Adrenal gland (tissue), 12 donors: ENCODE measurements around the gene PEX1. TPM values are rescaled to one million over a fixed set of nuclear protein-coding genes. Genes with fewer than 3 reads are reported as not detected.

ENCODE experiments used
- DNase-seq, 7 donors: peaks; one replicate each; pipeline ENCODE4 v3.0.0-alpha.2; 2019 to 2020
- H3K27ac ChIP-seq, 5 donors: fragments of 200-600 bp; sonication (generic) in 4 of 5; 1 replicate in 3 of 5; 2 replicates in 2 of 5; pipeline versions ENCODE4 v1.5.1 to v1.8.0; 2016 to 2020; ENCODE audit warnings: mild to moderate bottlenecking in 1 of 5
- H3K27me3 ChIP-seq: fragments of 200-600 bp; 2 replicates; pipeline ENCODE4 v1.8.0; 2021
- H3K36me3 ChIP-seq, 2 donors: fragments of 200-600 bp; replicated peaks in 1 of 2; 1 replicate in 1 of 2; 2 replicates in 1 of 2; pipeline versions ENCODE4 v1.5.1 to v1.8.0; 2018 to 2022
- H3K4me1 ChIP-seq, 2 donors: fragments of 200-600 bp; replicated peaks in 1 of 2; 1 replicate in 1 of 2; 2 replicates in 1 of 2; pipeline versions ENCODE4 v1.5.1 to v1.8.0; 2018 to 2021
- H3K4me3 ChIP-seq, 4 donors: fragments of 200-600 bp; sonication (generic) in 3 of 4; one replicate each; pipeline ENCODE4 v1.5.1; 2016 to 2018
- H3K9me3 ChIP-seq, 3 donors: fragments of 200-600 bp; sonication (generic) in 1 of 3; replicated peaks in 1 of 3; 1 replicate in 2 of 3; 2 replicates in 1 of 3; pipeline versions ENCODE4 v1.5.1 to v1.8.0; 2016 to 2021
- POLR2A ChIP-seq, 2 donors: fragments of 450-650 bp; IDR thresholded peaks; one replicate each; pipeline ENCODE4 v1.6.1; 2017; ENCODE audit warnings: antibody characterized with exemption in 2 of 2, mild to moderate bottlenecking in 2 of 2, moderate library complexity in 1 of 2
- WGBS, 4 donors: extraction: QIAGEN DNeasy Blood & Tissue Kit in 2 of 4; methylation state at CpG; one replicate each; pipeline versions ENCODE4 v1.1.5 to v1.1.7; 2013 to 2017; 5-methylcytosine and 5-hydroxymethylcytosine counted together
- intact Hi-C, 2 donors: fragments of 100-400 bp; cut with DNase I; formaldehyde crosslinking; loops; one replicate each; pipeline versions ENCODE4 v1.14.1 to v1.15.0; 2022 to 2023
- polyA plus RNA-seq, 3 donors: library from polyadenylated mRNA; stranded (reverse); fragments of 200-250 nt in 2 of 3; fragments of 350-450 nt in 1 of 3; fragmentation: Illumina TruSeq in 1 of 3; extraction: RNeasy Lipid Tissue Mini Kit (QIAGEN cat#74804) in 1 of 3; gene quantifications; one replicate each; pipeline ENCODE4 v1.2.3, GENCODE V29; 2013 to 2014
- total RNA-seq, 9 donors: library from RNA; depleted of rRNA in 4 of 9; stranded (reverse); fragments of >200 nt in 4 of 9; fragments of 120-200 nt in 1 of 9; fragmentation: NEBNext Ultra II Directional in 1 of 9; extraction: Animal tissue kit (Norgen Biotek cat#: 25700) in 1 of 9; gene quantifications; one replicate each; pipeline versions ENCODE4 v1.1.0 to v1.2.4, GENCODE V29; 2013 to 2023
- TF ChIP-seq, protein P1 (sequence below), 6 experiments: fragments of 450-650 bp in 4 of 6; fragments of 200-600 bp in 2 of 6; sonication (generic) in 1 of 6; IDR thresholded peaks; 1 replicate in 5 of 6; 2 replicates in 1 of 6; pipeline versions ENCODE4 v1.5.1 to v1.8.0; 2016 to 2021; ENCODE audit warnings: antibody characterized with exemption in 6 of 6, mild to moderate bottlenecking in 2 of 6, moderate library complexity in 1 of 6
- donor health status: healthy with polysubstance abuse.
- donor health status: Bipolar disorder and iron deficiency.
- donor health status: DM: yes; HTN: yes; CAD: no.
- donor health status: DM: no; HTN: no; CAD: no.
- donor health status: DM: no; HTN: no; CAD: no.
- donor health status: DM: yes; HTN: yes; CAD: no.

The PEX1 gene
- total and polyA plus RNA-seq, 12 donors: 7.4 to 33.2 (median 16.4) TPM

GRCh38 chr7:92460510-92460909 is 67.8 kb downstream of the PEX1 start:
- H3K27ac ChIP-seq: no peak overlapping the region
- H3K4me3 ChIP-seq: no peak overlapping the region
- peaks cover 0 to 23% of the 10 kb centered on the region in 2 donors for H3K36me3 ChIP-seq
- no peaks in the 10 kb centered on the region for H3K9me3 ChIP-seq
- intact Hi-C loops: no loop called here
- WGBS, 4 donors: 83 to 92% (median 89%) methylated on average over 4 of the region's 4 CpGs
- no peak for DNase-seq
- no peaks in the 10 kb centered on the region for H3K27me3 ChIP-seq
- H3K4me1 ChIP-seq: no peaks in the 10 kb centered on the region
- TF ChIP-seq, protein P1, sequence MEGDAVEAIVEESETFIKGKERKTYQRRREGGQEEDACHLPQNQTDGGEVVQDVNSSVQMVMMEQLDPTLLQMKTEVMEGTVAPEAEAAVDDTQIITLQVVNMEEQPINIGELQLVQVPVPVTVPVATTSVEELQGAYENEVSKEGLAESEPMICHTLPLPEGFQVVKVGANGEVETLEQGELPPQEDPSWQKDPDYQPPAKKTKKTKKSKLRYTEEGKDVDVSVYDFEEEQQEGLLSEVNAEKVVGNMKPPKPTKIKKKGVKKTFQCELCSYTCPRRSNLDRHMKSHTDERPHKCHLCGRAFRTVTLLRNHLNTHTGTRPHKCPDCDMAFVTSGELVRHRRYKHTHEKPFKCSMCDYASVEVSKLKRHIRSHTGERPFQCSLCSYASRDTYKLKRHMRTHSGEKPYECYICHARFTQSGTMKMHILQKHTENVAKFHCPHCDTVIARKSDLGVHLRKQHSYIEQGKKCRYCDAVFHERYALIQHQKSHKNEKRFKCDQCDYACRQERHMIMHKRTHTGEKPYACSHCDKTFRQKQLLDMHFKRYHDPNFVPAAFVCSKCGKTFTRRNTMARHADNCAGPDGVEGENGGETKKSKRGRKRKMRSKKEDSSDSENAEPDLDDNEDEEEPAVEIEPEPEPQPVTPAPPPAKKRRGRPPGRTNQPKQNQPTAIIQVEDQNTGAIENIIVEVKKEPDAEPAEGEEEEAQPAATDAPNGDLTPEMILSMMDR (IDR thresholded peaks at IDR 0.05): no peak
- TF ChIP-seq POLR2A (IDR thresholded peaks at IDR 0.05): no peak

DNA sequence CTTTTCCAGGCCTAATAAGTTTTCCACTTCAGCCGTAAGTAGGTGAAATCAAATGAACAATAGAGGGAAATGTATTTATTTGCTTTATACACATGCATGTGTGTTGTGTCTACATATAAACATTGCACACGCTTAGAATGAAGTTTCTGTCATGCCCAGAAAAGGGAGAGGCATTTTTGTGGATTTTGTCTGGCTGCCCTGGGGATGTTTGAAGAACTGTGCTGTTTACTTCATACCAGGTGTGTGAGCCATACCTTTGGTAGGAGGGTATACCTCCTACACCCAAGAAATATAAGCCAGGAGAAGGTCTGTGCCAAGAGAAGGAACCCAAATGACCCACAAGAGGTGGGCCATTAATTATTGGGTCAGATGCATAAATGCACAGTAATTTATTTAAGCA is 68.2 kb downstream of the PEX1 start:
- intact Hi-C loops: no loop called here
- WGBS, 4 donors: 82 to 92% (median 89%) methylated on average over 2 of the region's 2 CpGs
- Histone ChIP-seq H3K4me1 (no peaks in the 10 kb centered on the region), H3K36me3 (peaks cover 0 to 27% of the 10 kb centered on the region in 2 donors), H3K4me3 (no peak overlapping the region), H3K27me3 (no peaks in the 10 kb centered on the region), H3K27ac (no peak overlapping the region), H3K9me3 (no peaks in the 10 kb centered on the region)
- no peak for DNase-seq
- TF ChIP-seq, protein P1 (IDR thresholded peaks at IDR 0.05): no peak
- no peak for TF ChIP-seq POLR2A (IDR thresholded peaks at IDR 0.05)

- Histone ChIP-seq H3K9me3 (no peaks in the 10 kb centered on the region), H3K4me3 (no peak overlapping the region), H3K36me3 (peaks cover 0 to 65% of the 10 kb centered on the region in 2 donors), H3K27me3 (no peaks in the 10 kb centered on the region), H3K4me1 (no peaks in the 10 kb centered on the region), H3K27ac (no peak overlapping the region)
- 86 to 100% (median 90%) methylated on average over 2 of the region's 2 CpGs for WGBS, 4 donors
- intact Hi-C loops: no loop called here
- TF ChIP-seq, protein P1 (IDR thresholded peaks at IDR 0.05): no peak
- TF ChIP-seq POLR2A (IDR thresholded peaks at IDR 0.05): no peak
- DNase-seq: no peak
These were observed 72.1 kb downstream of the PEX1 start for GRCh38 chr7:92456236-92456635.

GRCh38 chr7:92451645-92452044 is 76.7 kb downstream of the PEX1 start:
- Histone ChIP-seq H3K9me3 (no peaks in the 10 kb centered on the region), H3K36me3 (peaks cover 0 to 72% of the 10 kb centered on the region in 2 donors), H3K27ac (no peak overlapping the region), H3K4me3 (no peak overlapping the region), H3K27me3 (no peaks in the 10 kb centered on the region), H3K4me1 (peaks cover 0 to 11% of the 10 kb centered on the region in 2 donors)
- WGBS, 4 donors: 93 to 98% (median 96%) methylated on average over 2 of the region's 2 CpGs
- intact Hi-C loops: no loop called here
- no peak for DNase-seq
- TF ChIP-seq, protein P1 (IDR thresholded peaks at IDR 0.05): no peak
- no peak for TF ChIP-seq POLR2A (IDR thresholded peaks at IDR 0.05)
